ENCODE results near the gene APOC3.

Gene APOC3

GRCh38 chr11:116804001-116804400, 25.7 kb upstream of the APOC3 start:
- no peak for DNase-seq (ENCODE audit: low read depth in 2 of 2)

GRCh38 chr11:116807601-116808261, 22.0 kb upstream of the APOC3 start:
- no peak for DNase-seq (ENCODE audit: low read depth in 2 of 2)

GRCh38 chr11:116808262-116809175, 21.2 kb upstream of the APOC3 start:
- DNase-seq (ENCODE audit: low read depth in 2 of 2): no peak

- no peak for DNase-seq (ENCODE audit: low read depth in 2 of 2)
These were observed 18.5 kb upstream of the APOC3 start for GRCh38 chr11:116811194-116811593.

- no peak for DNase-seq (ENCODE audit: low read depth in 2 of 2)
These were observed 17.6 kb upstream of the APOC3 start for GRCh38 chr11:116812109-116812508.

GRCh38 chr11:116813170-116813569, 16.5 kb upstream of the APOC3 start:
- no peak for DNase-seq (ENCODE audit: low read depth in 2 of 2)

- no peak for DNase-seq (ENCODE audit: low read depth in 2 of 2)
These were observed 15.8 kb upstream of the APOC3 start for GRCh38 chr11:116813781-116814471.

GRCh38 chr11:116814502-116814901, 15.2 kb upstream of the APOC3 start:
- DNase-seq (ENCODE audit: low read depth in 2 of 2): no peak

- DNase-seq (ENCODE audit: low read depth in 2 of 2): no peak
These were observed 10.7 kb upstream of the APOC3 start for GRCh38 chr11:116819049-116819448.

GRCh38 chr11:116821050-116821918, 8.4 kb upstream of the APOC3 start:
- DNase-seq (ENCODE audit: low read depth in 2 of 2): no peak

GRCh38 chr11:116822575-116822974, 7.1 kb upstream of the APOC3 start:
- no peak for DNase-seq (ENCODE audit: low read depth in 2 of 2)

GRCh38 chr11:116823031-116823843, 6.5 kb upstream of the APOC3 start, which contains the start of gene APOA4:
TSS of gene APOA4 (minus strand) at chr11:116823304. CDS start at chr11:116823191, 113 bp downstream.
- no peak for DNase-seq (ENCODE audit: low read depth in 2 of 2)

- no peak for DNase-seq (ENCODE audit: low read depth in 2 of 2)
These were observed 4.3 kb upstream of the APOC3 start for GRCh38 chr11:116825434-116825833.

- DNase-seq (ENCODE audit: low read depth in 2 of 2): no peak
These were observed 3.6 kb upstream of the APOC3 start for GRCh38 chr11:116825854-116826750.

GRCh38 chr11:116826751-116827431, 2.8 kb upstream of the APOC3 start:
- no peak for DNase-seq (ENCODE audit: low read depth in 2 of 2)

- no peak for DNase-seq (ENCODE audit: low read depth in 2 of 2)
These were observed 2.2 kb upstream of the APOC3 start for GRCh38 chr11:116827461-116827860.

- no peak for DNase-seq (ENCODE audit: low read depth in 2 of 2)
These were observed 829 bp upstream of the APOC3 start for GRCh38 chr11:116828632-116829524.

Measured in stimulated activated CD8-positive, alpha-beta memory T cell treated with anti-CD3 and anti-CD28 coated beads, Interleukin-15, amount 100 ng/mL, for 4 hours (primary cell).